ENCODE measurements around the gene IFNL1. TPM values are rescaled to one million over a fixed set of nuclear protein-coding genes. Genes with fewer than 3 reads are reported as not detected.
"Not testable (repeated sequence)": the region's sequence is repeated elsewhere in the genome, so short reads cannot be mapped to it uniquely, and the experiment has no call there.

Gene IFNL1
- total RNA-seq, 1 experiment from 2014 or later: not detected

DNA sequence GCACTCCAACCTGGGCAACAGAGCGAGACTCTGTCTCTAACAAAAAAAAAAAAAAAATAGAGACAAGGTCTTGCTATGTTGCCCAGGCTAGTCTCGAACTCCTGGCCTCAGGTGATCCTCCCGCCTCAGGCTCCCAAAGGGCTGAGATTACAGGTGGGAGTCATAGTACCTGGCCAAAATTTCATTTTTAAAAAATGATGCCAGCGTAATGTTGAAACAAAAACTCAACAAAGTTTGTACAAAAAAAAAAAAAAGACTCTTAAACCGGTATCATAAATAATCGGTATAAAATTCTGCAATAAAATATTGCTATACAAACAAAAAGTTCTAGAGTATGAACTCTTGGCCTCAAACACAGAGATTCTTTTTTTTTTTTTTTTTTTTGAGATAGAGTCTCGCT is 36.1 kb downstream of the IFNL1 start:
- DNase-seq (ENCODE audit: low read depth): no peak

DNA sequence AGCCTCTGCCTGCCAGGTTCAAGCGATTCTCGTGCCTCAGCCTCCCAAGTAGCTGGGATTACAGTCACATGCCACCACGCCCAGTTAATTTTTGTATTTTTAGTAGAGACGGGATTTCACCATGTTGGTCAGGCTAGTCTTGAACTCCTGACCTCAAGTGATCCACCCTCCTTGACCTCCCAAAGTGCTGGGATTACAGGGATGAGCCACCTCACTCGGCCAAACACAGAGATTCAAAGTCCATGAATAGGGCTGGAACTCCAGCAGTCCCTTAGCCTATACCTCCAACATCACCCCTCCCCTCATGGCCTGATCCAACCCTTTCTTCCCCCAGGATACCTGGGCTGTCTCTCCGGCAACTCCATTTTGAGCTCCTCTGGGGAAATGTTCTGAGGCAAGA is 36.5 kb downstream of the IFNL1 start:
- DNase-seq (ENCODE audit: low read depth): not testable (repeated sequence)

DNA sequence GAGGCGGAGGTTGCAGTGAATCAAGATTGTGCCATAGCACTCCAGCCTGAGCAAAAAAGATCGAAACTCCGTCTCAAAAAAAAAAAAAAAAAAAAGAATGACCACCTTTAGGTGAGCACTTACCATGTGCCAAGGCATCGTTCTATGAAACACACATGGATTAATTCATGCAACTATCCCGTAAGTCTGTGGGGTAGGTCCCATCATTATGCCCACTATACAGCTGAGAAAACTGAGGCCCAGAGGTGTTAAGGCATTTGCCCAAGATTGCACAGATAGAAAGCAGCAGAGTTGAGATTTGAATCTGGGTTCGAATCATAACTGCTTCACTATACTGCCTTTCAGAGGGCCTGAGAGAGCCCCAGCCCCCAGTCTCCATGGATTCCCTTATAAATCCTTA is 37.3 kb downstream of the IFNL1 start:
- no peak for DNase-seq (ENCODE audit: low read depth)

DNA sequence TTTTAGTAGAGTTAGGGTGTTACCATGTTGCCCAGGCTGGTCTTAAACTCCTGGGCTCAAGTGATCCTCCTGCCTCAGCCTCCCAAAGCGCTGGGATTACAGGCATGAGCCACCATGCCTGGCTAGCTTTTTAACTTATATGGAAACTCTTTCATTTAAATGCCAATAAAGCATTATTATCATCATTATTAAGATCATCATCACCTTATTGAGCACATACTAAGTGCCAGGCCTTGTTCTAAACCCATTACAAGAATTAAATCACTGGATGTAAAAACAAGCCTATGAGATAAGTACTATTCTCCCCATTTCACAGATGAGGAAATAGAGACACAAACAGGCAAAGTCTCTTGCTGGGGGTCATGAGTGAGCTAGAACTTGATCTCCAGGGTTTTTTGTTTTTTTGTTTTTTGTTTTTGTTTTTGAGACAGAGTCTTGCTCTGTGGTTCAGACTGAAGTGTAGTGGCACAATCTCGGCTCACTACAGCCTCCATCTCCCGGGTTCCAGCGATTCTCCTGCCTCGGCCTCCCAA is 38.3 kb downstream of the IFNL1 start:
- DNase-seq (ENCODE audit: low read depth): no peak

DNA sequence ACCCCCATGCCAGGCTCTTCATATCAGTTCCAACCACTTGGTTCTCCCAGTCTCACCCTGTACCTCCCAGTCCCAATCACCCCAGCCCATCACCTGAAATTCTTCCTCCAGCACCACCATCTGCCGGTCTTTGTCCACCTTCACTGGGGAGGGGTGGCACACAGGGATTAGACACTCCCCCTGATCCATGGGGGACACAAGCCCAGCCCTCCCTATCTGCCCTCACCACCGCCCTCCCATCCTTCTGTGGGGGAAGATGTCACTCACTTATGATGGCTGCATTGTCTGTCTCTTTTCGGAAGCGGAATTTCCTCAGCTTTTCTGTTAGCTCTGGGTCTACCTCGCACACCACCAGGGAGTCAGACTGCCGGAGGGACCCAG is 39.0 kb downstream of the IFNL1 start:
- no peak for DNase-seq (ENCODE audit: low read depth)

DNA sequence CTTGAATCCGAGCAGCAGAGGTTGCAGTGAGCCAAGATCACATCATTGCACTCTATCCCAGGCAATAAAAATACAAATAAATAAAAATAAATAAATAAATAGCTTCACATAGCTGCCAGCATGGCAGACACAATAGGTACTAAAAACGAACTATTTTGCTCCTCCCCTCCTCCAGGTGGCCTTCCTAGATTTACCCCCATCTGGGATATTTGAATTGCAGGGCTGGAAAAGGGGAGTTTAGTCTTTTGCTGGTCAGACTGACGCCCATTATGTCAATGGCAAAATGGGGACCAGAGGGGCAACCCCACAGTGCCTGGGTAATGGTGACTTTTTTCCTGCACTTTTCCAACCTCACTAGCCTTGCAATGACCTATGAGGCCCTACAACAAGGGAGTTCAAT is 40.3 kb downstream of the IFNL1 start:
- no peak for DNase-seq (ENCODE audit: low read depth)

DNA sequence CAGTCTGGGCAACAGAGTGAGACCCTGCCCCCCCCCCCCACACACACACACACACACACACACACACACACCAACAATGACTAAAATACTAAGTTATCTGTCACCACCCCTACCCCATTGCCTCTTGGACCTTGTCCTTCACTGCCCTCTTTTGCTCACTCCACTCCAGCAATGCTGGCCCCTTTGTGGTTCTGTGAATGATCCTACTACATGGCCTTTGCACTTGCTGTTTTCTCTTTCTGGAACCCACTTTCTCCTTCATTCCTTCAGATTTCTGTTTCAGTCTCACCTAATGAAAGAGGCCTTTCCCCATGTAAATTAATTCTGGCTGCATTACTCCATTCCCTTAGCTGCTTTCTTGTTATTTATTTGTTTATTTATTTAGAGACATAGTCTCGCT is 43.5 kb downstream of the IFNL1 start:
- no peak for DNase-seq (ENCODE audit: low read depth)

DNA sequence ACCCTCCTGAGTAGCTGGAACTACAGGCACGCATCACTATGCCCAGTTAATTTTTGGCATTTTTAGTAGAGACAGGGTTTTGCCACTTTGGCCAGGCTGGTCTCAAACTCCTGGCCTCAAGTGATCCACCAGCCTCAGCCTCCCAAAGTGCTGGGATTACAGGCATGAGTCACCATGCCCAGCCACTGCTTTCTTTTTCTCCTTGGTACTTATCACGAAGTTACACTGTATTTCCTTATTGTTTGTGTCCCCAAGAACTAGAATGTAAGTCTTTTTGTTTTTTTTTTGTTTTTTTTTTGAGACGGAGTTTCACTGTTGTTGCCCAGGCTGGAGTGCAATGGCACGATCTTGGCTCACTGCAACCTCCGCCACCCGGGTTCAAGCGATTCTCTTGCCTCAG is 43.9 kb downstream of the IFNL1 start:
- DNase-seq (ENCODE audit: low read depth): not testable (repeated sequence)

DNA sequence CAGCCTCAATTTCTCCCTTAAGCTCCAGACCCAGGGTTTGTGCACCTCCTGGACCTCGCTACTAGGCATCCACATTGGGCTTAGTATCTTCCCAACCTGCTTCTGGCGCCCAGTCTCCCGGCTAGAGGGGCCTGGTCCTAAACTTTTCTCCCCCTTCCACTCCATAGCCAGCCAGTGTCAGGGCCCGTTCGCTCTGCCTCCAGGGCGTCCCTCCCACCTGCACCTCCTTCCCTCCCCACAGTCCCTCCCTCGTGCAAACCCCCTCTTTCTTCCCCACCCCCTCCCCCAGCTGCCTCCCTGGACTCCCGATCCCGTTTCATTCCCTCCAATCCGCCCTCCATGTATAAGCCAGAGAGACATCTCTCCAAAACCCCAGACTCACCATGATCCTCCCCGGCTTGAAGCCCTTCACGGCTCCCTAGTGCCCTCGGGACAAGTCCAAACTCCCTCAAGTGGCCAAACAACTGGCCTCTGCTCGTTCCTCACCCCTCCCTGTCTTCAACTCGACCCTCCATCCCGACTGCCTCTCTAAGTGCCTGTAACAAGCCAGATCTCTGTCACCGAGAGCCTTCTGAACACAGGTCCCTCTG is 45.0 kb downstream of the IFNL1 start:
- DNase-seq (ENCODE audit: low read depth): peak; percentile 34

DNA sequence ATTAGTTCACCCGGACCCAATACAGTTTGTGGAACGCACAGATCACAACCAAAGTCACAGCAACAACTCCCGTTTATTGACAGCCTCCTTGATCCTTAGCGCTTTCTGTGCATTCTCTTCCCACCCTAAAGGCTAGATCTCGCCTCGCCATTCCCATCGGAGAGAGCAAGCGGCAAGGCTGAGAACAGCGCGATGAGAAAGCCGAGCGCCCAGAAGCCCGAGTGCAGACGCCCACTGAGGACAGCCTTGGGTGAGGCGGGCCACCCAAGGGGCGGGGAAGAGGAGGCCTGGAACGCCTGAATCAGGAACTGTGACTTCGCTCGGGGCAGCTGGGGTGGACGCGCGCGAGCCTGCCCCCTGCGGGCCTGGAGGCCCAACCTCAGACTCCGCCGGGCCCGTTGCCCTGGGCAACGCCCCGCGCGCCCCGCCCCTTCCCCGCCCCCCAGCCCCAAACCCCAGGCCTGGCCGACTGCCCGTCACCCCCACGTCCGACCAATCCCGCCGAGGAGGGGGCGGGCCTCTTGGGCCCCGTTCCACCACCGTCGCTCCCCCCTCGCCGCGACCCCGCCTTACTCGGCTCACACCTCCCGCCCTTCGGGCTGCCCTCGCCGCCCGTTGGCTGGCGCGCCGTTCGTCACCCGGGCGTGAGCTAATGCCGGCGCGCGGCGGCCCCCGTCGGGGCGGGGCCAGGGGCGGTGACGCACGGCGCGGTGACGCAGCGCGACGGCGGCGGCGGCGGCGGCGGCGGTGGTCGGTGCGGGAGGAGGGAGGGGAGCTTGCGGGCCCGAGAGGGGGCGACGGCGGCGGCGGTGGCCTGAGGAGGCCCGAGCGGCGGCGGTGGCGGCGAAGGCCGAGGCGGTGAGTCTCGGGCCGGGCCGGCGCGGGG is 45.8 kb downstream of the IFNL1 start, which contains the start of gene SAMD4B:
SAMD4B (plus strand) TSS at position 703 of the 886 bp plus-strand sequence. CDS start 14,473 bp downstream, outside the sequence.
- peak; percentile 100 for DNase-seq (ENCODE audit: low read depth)

DNA sequence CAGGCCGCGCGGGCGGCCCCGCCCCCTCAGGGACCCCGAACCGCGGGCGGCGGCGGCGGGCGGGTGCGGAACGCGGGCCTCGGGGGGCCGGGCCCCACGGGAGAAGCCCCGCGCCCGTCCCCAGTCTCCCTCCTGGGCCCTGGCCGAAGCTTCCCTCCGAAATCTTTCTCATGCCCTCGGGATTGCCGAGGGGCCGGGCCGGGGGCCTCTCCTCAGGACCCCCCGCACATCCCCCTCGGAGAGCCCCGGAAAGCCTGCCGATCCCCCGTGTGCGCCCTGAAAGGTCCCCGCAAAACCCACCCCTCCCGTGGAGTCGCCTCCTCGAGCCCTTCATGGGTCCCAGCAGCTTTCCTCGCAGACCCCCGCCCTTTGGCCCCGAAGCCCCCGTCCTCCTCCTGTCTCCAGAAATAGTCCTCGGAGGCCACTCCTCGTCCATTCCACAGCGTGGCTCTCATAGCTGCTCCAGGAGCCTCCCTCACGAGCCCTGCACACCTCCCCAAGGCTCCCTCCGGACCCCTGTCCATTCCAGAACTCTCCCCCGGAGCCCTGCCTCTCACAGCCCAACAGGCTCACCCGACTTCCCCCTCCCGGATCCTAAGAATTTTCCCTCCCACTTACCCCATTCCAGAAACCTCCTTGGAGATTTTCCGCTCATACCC is 46.6 kb downstream of the IFNL1 start:
- no peak for DNase-seq (ENCODE audit: low read depth)

DNA sequence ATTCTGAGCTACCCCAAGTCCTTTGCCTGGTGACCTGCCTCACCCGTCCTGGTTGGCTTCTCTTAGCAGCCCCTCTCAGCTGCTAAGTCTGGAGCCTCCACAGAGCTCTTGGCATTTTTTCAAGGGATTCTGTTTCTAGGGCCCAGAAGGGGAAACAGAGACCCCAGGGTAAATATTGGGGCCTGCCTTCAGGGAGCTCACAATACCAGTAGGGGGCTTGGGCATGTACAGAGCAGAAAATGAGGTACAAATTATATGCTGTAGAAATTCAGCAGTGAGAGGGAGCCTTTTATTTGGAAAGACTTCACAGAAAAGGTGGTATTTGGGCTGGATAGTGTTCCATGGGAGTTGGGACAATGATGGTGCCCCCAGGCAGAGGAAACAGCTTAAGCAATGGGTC is 49.7 kb downstream of the IFNL1 start:
- no peak for DNase-seq (ENCODE audit: low read depth)

DNA sequence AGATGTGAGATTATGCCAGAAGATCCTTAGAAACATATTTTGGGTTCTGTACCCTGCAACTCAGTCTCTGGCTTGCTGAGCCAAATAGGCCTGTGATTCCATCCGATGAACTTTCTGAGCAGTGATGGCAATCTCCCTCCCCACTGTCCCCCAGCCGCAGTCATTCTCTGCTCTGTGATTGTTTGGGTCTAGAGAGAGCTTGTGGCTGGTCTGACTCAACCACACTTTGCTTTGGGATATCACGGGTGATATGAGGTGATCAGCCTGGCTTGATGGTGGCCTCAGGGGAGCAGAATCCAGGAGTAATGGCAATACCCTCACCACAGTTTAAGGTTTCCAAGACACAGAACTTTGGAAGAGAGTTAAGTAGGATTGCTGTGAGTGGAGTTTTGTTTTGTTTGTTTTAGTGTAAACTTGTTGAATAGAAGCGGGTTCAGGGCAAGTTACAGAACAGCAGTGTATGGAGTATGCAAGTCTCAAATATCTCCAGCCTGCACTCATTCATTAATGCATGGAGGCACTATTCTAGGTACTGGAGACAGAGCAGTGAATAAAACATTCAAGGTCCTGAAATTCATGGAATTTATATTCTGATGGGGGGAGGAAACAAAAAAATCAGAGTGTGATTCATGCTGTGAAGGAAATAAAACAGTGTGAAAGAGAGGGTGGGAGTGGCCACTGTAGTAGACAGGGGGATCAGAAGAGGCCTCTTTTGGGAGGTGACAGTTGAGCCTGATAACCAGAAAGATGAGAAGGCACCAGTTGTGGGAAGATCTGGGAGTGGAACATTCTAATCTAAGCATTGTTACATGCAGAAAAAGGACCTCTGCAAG is 51.3 kb downstream of the IFNL1 start:
- no peak for DNase-seq (ENCODE audit: low read depth)

Other genes with a start within 250 kb of the IFNL1 start
- 0.57 TPM in 1 of 2 replicates, not detected in the other for gene ACP7, start 212.0 kb upstream of the IFNL1 start, total RNA-seq (2014; rRNA removed; shearing (Covaris generic))
- gene PAK4, start 170.6 kb upstream of the IFNL1 start, total RNA-seq (2014; rRNA removed; shearing (Covaris generic)): 4.2 and 9.8 TPM in 2 replicates
- gene NCCRP1, start 99.4 kb upstream of the IFNL1 start, total RNA-seq (2014; rRNA removed; shearing (Covaris generic)): 0.40 TPM in 1 of 2 replicates, not detected in the other
- not detected in 2 replicates for gene SYCN, start 92.1 kb upstream of the IFNL1 start, total RNA-seq (2014; rRNA removed; shearing (Covaris generic))
- not detected in 2 replicates for gene IFNL3, start 51.4 kb upstream of the IFNL1 start, total RNA-seq (2014; rRNA removed; shearing (Covaris generic))
- not detected in 2 replicates for gene IFNL4, start 47.6 kb upstream of the IFNL1 start, total RNA-seq (2014; rRNA removed; shearing (Covaris generic))
- gene IFNL2, start 28.0 kb upstream of the IFNL1 start, total RNA-seq (2014; rRNA removed; shearing (Covaris generic)): not detected in 2 replicates
- gene LRFN1, start 24.5 kb downstream of the IFNL1 start, total RNA-seq (2014; rRNA removed; shearing (Covaris generic)): 0.65 and 0.74 TPM in 2 replicates
- 0.23 and 0.83 TPM in 2 replicates for gene GMFG, start 39.6 kb downstream of the IFNL1 start, total RNA-seq (2014; rRNA removed; shearing (Covaris generic))
- 55.0 and 57.4 TPM in 2 replicates for gene SAMD4B, start 46.0 kb downstream of the IFNL1 start, total RNA-seq (2014; rRNA removed; shearing (Covaris generic))
- 43.2 and 56.7 TPM in 2 replicates for gene PAF1, start 94.7 kb downstream of the IFNL1 start, total RNA-seq (2014; rRNA removed; shearing (Covaris generic))
- gene MED29, start 95.0 kb downstream of the IFNL1 start, total RNA-seq (2014; rRNA removed; shearing (Covaris generic)): 20.7 and 41.1 TPM in 2 replicates
- 0.21 and 2.1 TPM in 2 replicates for gene ZFP36, start 110.4 kb downstream of the IFNL1 start, total RNA-seq (2014; rRNA removed; shearing (Covaris generic))
- 3.0 and 6.9 TPM in 2 replicates for gene PLEKHG2, start 116.3 kb downstream of the IFNL1 start, total RNA-seq (2014; rRNA removed; shearing (Covaris generic))
- gene RPS16, start 139.5 kb downstream of the IFNL1 start, total RNA-seq (2014; rRNA removed; shearing (Covaris generic)): 54.9 and 71.8 TPM in 2 replicates
- 78.7 and 140 TPM in 2 replicates for gene SUPT5H, start 149.2 kb downstream of the IFNL1 start, total RNA-seq (2014; rRNA removed; shearing (Covaris generic))
- gene TIMM50, start 184.4 kb downstream of the IFNL1 start, total RNA-seq (2014; rRNA removed; shearing (Covaris generic)): 108 and 116 TPM in 2 replicates
- gene DLL3, start 202.5 kb downstream of the IFNL1 start, total RNA-seq (2014; rRNA removed; shearing (Covaris generic)): 3.6 and 5.0 TPM in 2 replicates
- 0.57 and 6.3 TPM in 2 replicates for gene SELENOV, start 218.7 kb downstream of the IFNL1 start, total RNA-seq (2014; rRNA removed; shearing (Covaris generic))
- gene EID2B, start 236.4 kb downstream of the IFNL1 start, total RNA-seq (2014; rRNA removed; shearing (Covaris generic)): 5.7 and 5.8 TPM in 2 replicates
- 13.0 and 16.1 TPM in 2 replicates for gene EID2, start 243.8 kb downstream of the IFNL1 start, total RNA-seq (2014; rRNA removed; shearing (Covaris generic))